Naive thymus-derived CD8-positive, alpha-beta T cell (primary cell): ENCODE results near the gene RNF145. TPM values are rescaled to one million over a fixed set of nuclear protein-coding genes. Genes with fewer than 3 reads are reported as not detected.
"Not testable (repeated sequence)": the region's sequence is repeated elsewhere in the genome, so short reads cannot be mapped to it uniquely, and the experiment has no call there.

ENCODE experiments used
- ATAC-seq, 2 donors: fragments of 150-1000 bp; cut with Tn5 transposase in 1 of 2; sonication (Bioruptor Pico), chemical (Tn5 transposase) in 1 of 2; 1 replicate in 1 of 2; 2 replicates in 1 of 2; pipeline ENCODE4 v1.10.0; 2021; ENCODE audit warnings: mild to moderate bottlenecking in 2 of 2, moderate library complexity in 2 of 2
- POLR2A ChIA-PET: fragments of 350-600 bp; sonication (Branson Sonifier 250); formaldehyde crosslinking; loops from one replicate; lab custom pipeline; 2021; ENCODE audit warnings: antibody characterized with exemption; lab: Charles Lee
- DNase-seq, 10 donors: peaks; one replicate each; pipeline versions ENCODE4 v3.0.0 to v3.0.0-alpha.2; 2020 to 2022
- H3K27ac Mint-ChIP-seq, 10 donors: one replicate each; pipeline ENCODE4 v1.8.0; 2020 to 2022; ENCODE audit warnings: mild to moderate bottlenecking in 10 of 10, mixed read lengths in 10 of 10, moderate library complexity in 4 of 10, inconsistent platforms in 1 of 10
- H3K27me3 Mint-ChIP-seq, 5 donors: one replicate each; pipeline ENCODE4 v1.8.0; 2021 to 2022; ENCODE audit warnings: mixed read lengths in 5 of 5
- H3K36me3 Mint-ChIP-seq, 3 donors: one replicate each; pipeline ENCODE4 v1.8.0; 2020 to 2022; ENCODE audit warnings: mixed read lengths in 3 of 3, mild to moderate bottlenecking in 2 of 3, inconsistent platforms in 1 of 3
- H3K4me1 Mint-ChIP-seq, 4 donors: one replicate each; pipeline ENCODE4 v1.8.0; 2021 to 2022; ENCODE audit warnings: mixed read lengths in 4 of 4
- H3K4me3 Mint-ChIP-seq, 10 donors: one replicate each; pipeline ENCODE4 v1.8.0; 2020 to 2022; ENCODE audit warnings: mild to moderate bottlenecking in 10 of 10, mixed read lengths in 10 of 10, moderate library complexity in 6 of 10, inconsistent platforms in 1 of 10
- H3K9me3 Mint-ChIP-seq, 9 donors: one replicate each; pipeline ENCODE4 v1.8.0; 2020 to 2022; ENCODE audit warnings: mixed read lengths in 9 of 9, mild to moderate bottlenecking in 3 of 9, inconsistent platforms in 1 of 9, moderate library complexity in 1 of 9
- polyA plus RNA-seq, 3 donors: library from polyadenylated mRNA; unstranded; fragments of 300-500 nt; fragmentation: Illumina TruSeq; gene quantifications; one replicate each; pipeline ENCODE4 v1.2.3, GENCODE V29; 2021
- total RNA-seq, 8 experiments: library from RNA in 2 of 8; stranded (reverse) in 2 of 8; gene quantifications; one replicate each; pipeline ENCODE4 v1.2.3 and lab custom pipeline; 2021 to 2026

Gene RNF145
- total and polyA plus RNA-seq, 5 experiments from 2014 or later, result 6.3 to 54.2 (median 11.2) TPM

GRCh38 chr5:159145160-159145559 lies 64.2 kb downstream of the RNF145 start:
- H3K4me3 Mint-ChIP-seq, H3K27ac Mint-ChIP-seq, ATAC-seq, H3K4me1 Mint-ChIP-seq, H3K9me3 Mint-ChIP-seq, H3K36me3 Mint-ChIP-seq, POLR2A ChIA-PET, DNase-seq: not testable (repeated sequence)
- H3K27me3 Mint-ChIP-seq, result peaks cover 5 to 24% (median 18%) of the 10 kb centered on the region in 5 donors

GRCh38 chr5:159139802-159140201 lies 69.6 kb downstream of the RNF145 start:
- no peak for DNase-seq
- Mint-ChIP-seq H3K27ac (no peak overlapping the region), H3K27me3 (peaks cover 11 to 33% (median 29%) of the 10 kb centered on the region in 5 donors), H3K36me3 (peaks cover 0 to 7% (median 0%) of the 10 kb centered on the region in 3 donors), H3K9me3 (peaks cover 0 to 6% (median under 1%) of the 10 kb centered on the region in 9 donors), H3K4me1 (no peaks in the 10 kb centered on the region), H3K4me3 (no peak overlapping the region)
- POLR2A ChIA-PET, result no interaction called here
- ATAC-seq, result no peak

- Mint-ChIP-seq H3K27ac (no peak overlapping the region), H3K27me3 (peaks cover 6 to 24% (median 15%) of the 10 kb centered on the region in 5 donors), H3K4me1 (no peaks in the 10 kb centered on the region), H3K36me3 (peaks cover 0 to 3% (median 0%) of the 10 kb centered on the region in 3 donors), H3K9me3 (no peaks in the 10 kb centered on the region), H3K4me3 (no peak overlapping the region)
- POLR2A ChIA-PET, result no interaction called here
- no peak for ATAC-seq
- DNase-seq, result no peak
Observed at GRCh38 chr5:159135896-159136531, 73.3 kb downstream of the RNF145 start.

GRCh38 chr5:159133041-159133741 lies 76.2 kb downstream of the RNF145 start:
- no peaks in the 10 kb centered on the region for H3K36me3 Mint-ChIP-seq
- H3K27ac Mint-ChIP-seq, result no peak overlapping the region
- H3K4me3 Mint-ChIP-seq, result no peak overlapping the region
- no peaks in the 10 kb centered on the region for H3K9me3 Mint-ChIP-seq
- ATAC-seq (peak; percentile 14 to 35), DNase-seq (peak in 3 of 10 donors; percentile 56 to 65 (median 57))
- no peaks in the 10 kb centered on the region for H3K4me1 Mint-ChIP-seq
- peaks cover 0 to 13% (median 4%) of the 10 kb centered on the region in 5 donors for H3K27me3 Mint-ChIP-seq
- POLR2A ChIA-PET, result interaction anchor here (1.0 kb wide), 1 partner anchor 438 kb away, joined by 5 read pairs; no protein-coding TSS in a partner anchor

GRCh38 chr5:159132429-159133040 lies 76.8 kb downstream of the RNF145 start:
- H3K9me3 Mint-ChIP-seq, result peaks cover 0 to 3% (median 0%) of the 10 kb centered on the region in 9 donors

GRCh38 chr5:159131951-159132350 lies 77.4 kb downstream of the RNF145 start:
- peaks cover 0 to 3% (median 0%) of the 10 kb centered on the region in 9 donors for H3K9me3 Mint-ChIP-seq
- no peak overlapping the region for H3K4me3 Mint-ChIP-seq

More at GRCh38 chr5:159132429-159133040, 76.8 kb downstream of the RNF145 start:
- POLR2A ChIA-PET, result interaction anchor here (1.0 kb wide), 1 partner anchor 437 kb away, joined by 5 read pairs; no protein-coding TSS in a partner anchor
- no peaks in the 10 kb centered on the region for H3K4me1 Mint-ChIP-seq
- peaks cover 0 to 3% (median 0%) of the 10 kb centered on the region in 3 donors for H3K36me3 Mint-ChIP-seq
- no peak overlapping the region for H3K27ac Mint-ChIP-seq
- H3K27me3 Mint-ChIP-seq, result peaks cover 0 to 11% (median 4%) of the 10 kb centered on the region in 5 donors
- DNase-seq (no peak), ATAC-seq (no peak)
- H3K4me3 Mint-ChIP-seq, result no peak overlapping the region

GRCh38 chr5:159130871-159131270 lies 78.5 kb downstream of the RNF145 start:
- peaks cover 0 to 6% (median 0%) of the 10 kb centered on the region in 5 donors for H3K27me3 Mint-ChIP-seq
- H3K36me3 Mint-ChIP-seq, result peaks cover 0 to 4% (median under 1%) of the 10 kb centered on the region in 3 donors
- POLR2A ChIA-PET, result no interaction called here
- peaks cover 0 to 12% (median 3%) of the 10 kb centered on the region in 9 donors for H3K9me3 Mint-ChIP-seq
- ATAC-seq (no peak), DNase-seq (no peak)
- peak overlapping the region in 1 of 10 donors; percentile 27 for H3K27ac Mint-ChIP-seq
- no peak overlapping the region for H3K4me3 Mint-ChIP-seq
- no peaks in the 10 kb centered on the region for H3K4me1 Mint-ChIP-seq

More at GRCh38 chr5:159131951-159132350, 77.4 kb downstream of the RNF145 start:
- DNase-seq, result no peak
- peak overlapping the region in 1 of 10 donors; percentile 49 for H3K27ac Mint-ChIP-seq
- POLR2A ChIA-PET, result no interaction called here
- peaks cover 0 to 6% (median under 1%) of the 10 kb centered on the region in 5 donors for H3K27me3 Mint-ChIP-seq
- ATAC-seq, result no peak
- peaks cover 0 to 3% (median 0%) of the 10 kb centered on the region in 3 donors for H3K36me3 Mint-ChIP-seq
- no peaks in the 10 kb centered on the region for H3K4me1 Mint-ChIP-seq

- H3K9me3 Mint-ChIP-seq, result peaks cover 0 to 22% (median 11%) of the 10 kb centered on the region in 9 donors
- ATAC-seq, result no peak
- peaks cover 0 to 2% (median 0%) of the 10 kb centered on the region in 5 donors for H3K27me3 Mint-ChIP-seq
- DNase-seq, result no peak
- H3K27ac Mint-ChIP-seq, result no peak overlapping the region
- POLR2A ChIA-PET, result no interaction called here
- no peaks in the 10 kb centered on the region for H3K4me1 Mint-ChIP-seq
- peaks cover 0 to 15% (median 10%) of the 10 kb centered on the region in 3 donors for H3K36me3 Mint-ChIP-seq
- no peak overlapping the region for H3K4me3 Mint-ChIP-seq
Observed at GRCh38 chr5:159128070-159128541, 81.2 kb downstream of the RNF145 start.

DNA sequence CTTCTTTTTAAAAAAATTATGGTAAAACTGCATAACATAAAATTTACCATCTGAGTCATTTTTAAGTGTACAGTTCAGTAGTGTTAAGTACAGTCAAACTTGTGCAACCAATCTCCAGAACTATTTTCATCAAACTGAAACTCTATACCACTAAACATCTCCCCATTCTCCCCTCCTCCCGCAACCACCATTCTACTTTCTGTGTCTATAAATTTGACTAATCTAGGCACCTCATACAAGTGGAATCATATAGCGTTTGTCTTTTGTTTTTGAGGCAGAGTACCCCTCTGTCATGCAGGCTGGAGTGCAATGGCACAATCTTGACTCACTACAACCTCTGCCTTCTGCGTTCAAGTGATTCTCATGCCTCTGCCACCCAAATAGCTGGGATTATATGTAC lies 85.7 kb downstream of the RNF145 start:
- H3K27me3 Mint-ChIP-seq, result no peaks in the 10 kb centered on the region
- H3K4me3 Mint-ChIP-seq, result no peak overlapping the region
- H3K36me3 Mint-ChIP-seq, result peaks cover 0 to 16% (median 15%) of the 10 kb centered on the region in 3 donors
- H3K4me1 Mint-ChIP-seq, result peaks cover 12 to 20% (median 18%) of the 10 kb centered on the region in 4 donors
- POLR2A ChIA-PET, result interaction anchor here (0.6 kb wide), 1 partner anchor 429 kb away, joined by 4 read pairs; no protein-coding TSS in a partner anchor
- no peak for DNase-seq
- no peak for ATAC-seq
- H3K27ac Mint-ChIP-seq, result no peak overlapping the region
- peaks cover 0 to 22% (median 11%) of the 10 kb centered on the region in 9 donors for H3K9me3 Mint-ChIP-seq

DNA sequence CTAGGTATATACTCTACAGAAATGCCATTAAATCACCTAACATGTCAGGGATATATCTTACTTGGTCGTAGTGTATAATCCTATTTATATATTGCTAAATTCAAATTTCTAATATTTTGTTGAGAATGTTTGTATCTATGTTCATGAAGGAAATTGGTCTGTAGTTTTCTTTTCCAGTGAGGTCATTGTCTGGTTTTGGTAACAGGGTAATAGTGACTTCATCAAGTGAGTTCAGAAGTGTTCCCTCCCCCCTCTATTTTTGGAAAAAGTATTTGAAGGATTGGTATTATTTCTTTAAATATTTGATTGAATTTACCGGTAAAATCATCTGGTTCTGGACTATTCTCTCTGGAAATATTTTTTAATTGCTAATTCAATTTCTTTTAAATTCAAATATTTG lies 86.2 kb downstream of the RNF145 start:
- DNase-seq, result no peak
- Mint-ChIP-seq H3K27ac (no peak overlapping the region), H3K27me3 (no peaks in the 10 kb centered on the region), H3K9me3 (peaks cover 0 to 22% (median 11%) of the 10 kb centered on the region in 9 donors), H3K4me3 (no peak overlapping the region), H3K36me3 (peaks cover 0 to 16% (median 15%) of the 10 kb centered on the region in 3 donors), H3K4me1 (peaks cover 12 to 23% (median 18%) of the 10 kb centered on the region in 4 donors)
- POLR2A ChIA-PET, result interaction anchor here (0.6 kb wide), 1 partner anchor 429 kb away, joined by 4 read pairs; no protein-coding TSS in a partner anchor
- no peak for ATAC-seq

GRCh38 chr5:159121061-159121460 lies 88.3 kb downstream of the RNF145 start:
- DNase-seq, result no peak
- H3K9me3 Mint-ChIP-seq, result peaks cover 0 to 20% (median 9%) of the 10 kb centered on the region in 9 donors
- H3K36me3 Mint-ChIP-seq, result peaks cover 0 to 16% (median 11%) of the 10 kb centered on the region in 3 donors
- H3K4me1 Mint-ChIP-seq, result peaks cover 12 to 23% (median 18%) of the 10 kb centered on the region in 4 donors
- H3K4me3 Mint-ChIP-seq, result peak overlapping the region in 9 of 10 donors; percentile 16 to 90 (median 74)
- peak overlapping the region; percentile 72 to 97 (median 90) for H3K27ac Mint-ChIP-seq
- POLR2A ChIA-PET, result no interaction called here
- H3K27me3 Mint-ChIP-seq, result no peaks in the 10 kb centered on the region
- ATAC-seq, result no peak

DNA sequence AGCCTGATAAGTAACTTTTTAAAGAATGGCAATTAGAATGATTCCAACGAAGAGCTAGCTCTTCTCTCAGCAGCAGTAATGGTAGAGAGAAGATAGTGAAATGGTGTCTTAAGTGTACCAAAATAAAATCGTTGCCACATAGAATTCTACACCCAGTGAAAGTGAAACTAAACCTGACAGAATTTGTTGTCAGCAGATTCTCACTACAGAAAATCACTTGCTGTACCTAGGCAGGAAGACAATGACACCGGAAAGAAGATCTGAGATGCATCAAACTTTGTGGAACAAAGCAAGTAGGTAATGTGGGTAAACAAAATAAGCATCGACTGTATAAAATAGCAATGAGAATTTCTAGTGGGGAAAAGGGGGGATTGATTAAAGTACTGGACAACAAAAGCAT lies 88.9 kb downstream of the RNF145 start:
- H3K27ac Mint-ChIP-seq, result peak overlapping the region; percentile 72 to 97 (median 90)
- DNase-seq, result peak in 3 of 10 donors; percentile 43 to 72 (median 66)
- H3K4me3 Mint-ChIP-seq, result peak overlapping the region; percentile 60 to 90 (median 76)
- no peaks in the 10 kb centered on the region for H3K27me3 Mint-ChIP-seq
- peaks cover 0 to 13% (median 4%) of the 10 kb centered on the region in 9 donors for H3K9me3 Mint-ChIP-seq
- H3K36me3 Mint-ChIP-seq, result peaks cover 0 to 12% (median 7%) of the 10 kb centered on the region in 3 donors
- ATAC-seq, result peak; percentile 88 to 96
- H3K4me1 Mint-ChIP-seq, result peaks cover 12 to 23% (median 18%) of the 10 kb centered on the region in 4 donors
- POLR2A ChIA-PET, result no interaction called here
